G401 (cell line): ENCODE results near the gene HMGCL. TPM values are rescaled to one million over a fixed set of nuclear protein-coding genes. Genes with fewer than 3 reads are reported as not detected.
"Not testable (repeated sequence)": the region's sequence is repeated elsewhere in the genome, so short reads cannot be mapped to it uniquely, and the experiment has no call there.

ENCODE experiments used
- DNase-seq: peaks from one replicate; pipeline ENCODE4 v3.0.0-alpha.2; 2015; ENCODE audit warnings: low spot score
- in situ Hi-C: cut with HindIII; loops from 2 replicates; pipeline ENCODE4 v1.10.0; 2016; ENCODE audit warnings: low sequenced_read_pairs, mixed read lengths
- total RNA-seq: library from RNA; depleted of rRNA; stranded (reverse); fragments of >200 nt; shearing (Covaris generic); gene quantifications from 2 replicates; pipeline ENCODE4 v1.2.3, GENCODE V29; 2014

The HMGCL gene
- total RNA-seq, 1 experiment from 2014 or later, result 55.8 TPM

- no peak for DNase-seq
- in situ Hi-C loops, result no loop called here
Observed at GRCh38 chr1:23836037-23836436, 10.8 kb upstream of the HMGCL start.

- in situ Hi-C loops, DNase-seq: not testable (repeated sequence)
Observed at GRCh38 chr1:23834156-23834555, 8.9 kb upstream of the HMGCL start.

GRCh38 chr1:23827717-23828116 is 2.5 kb upstream of the HMGCL start:
- in situ Hi-C loops, result no loop called here
- DNase-seq, result no peak

- in situ Hi-C loops, DNase-seq: not testable (repeated sequence)
Observed at GRCh38 chr1:23826590-23826989, 1.4 kb upstream of the HMGCL start.

- in situ Hi-C loops, result no loop called here
- peak; percentile 30 for DNase-seq
Observed at GRCh38 chr1:23825762-23826522, 713 bp upstream of the HMGCL start.

GRCh38 chr1:23824711-23825075 is 536 bp downstream of the HMGCL start:
- DNase-seq, result peak; percentile 15
- in situ Hi-C loops, result no loop called here

- in situ Hi-C loops, result no loop called here
- DNase-seq, result no peak
Observed at GRCh38 chr1:23823767-23824166, 1.5 kb downstream of the HMGCL start.

- no peak for DNase-seq
- in situ Hi-C loops, result no loop called here
Observed at GRCh38 chr1:23817633-23818032, 7.6 kb downstream of the HMGCL start.

- no peak for DNase-seq
- in situ Hi-C loops, result no loop called here
Observed at GRCh38 chr1:23816906-23817305, 8.3 kb downstream of the HMGCL start.

GRCh38 chr1:23816361-23816760 is 8.9 kb downstream of the HMGCL start:
- in situ Hi-C loops, result no loop called here
- DNase-seq, result no peak

- no peak for DNase-seq
- in situ Hi-C loops, result no loop called here
Observed at GRCh38 chr1:23814016-23814415, 11.2 kb downstream of the HMGCL start.

- peak; percentile 13 for DNase-seq
- in situ Hi-C loops, result no loop called here
Observed at GRCh38 chr1:23810818-23811540, 14.2 kb downstream of the HMGCL start.

GRCh38 chr1:23809751-23810171 is 15.5 kb downstream of the HMGCL start:
- peak; percentile 26 for DNase-seq
- in situ Hi-C loops, result no loop called here

- in situ Hi-C loops, result no loop called here
- no peak for DNase-seq
Observed at GRCh38 chr1:23807453-23807852, 17.8 kb downstream of the HMGCL start.

GRCh38 chr1:23806280-23806679 is 18.9 kb downstream of the HMGCL start:
- DNase-seq, result no peak
- in situ Hi-C loops, result no loop called here

- in situ Hi-C loops, result no loop called here
- DNase-seq, result no peak
Observed at GRCh38 chr1:23805025-23805424, 20.2 kb downstream of the HMGCL start.

GRCh38 chr1:23804183-23804835 is 20.9 kb downstream of the HMGCL start:
- no peak for DNase-seq
- in situ Hi-C loops, result no loop called here

GRCh38 chr1:23803674-23804073 is 21.6 kb downstream of the HMGCL start:
- in situ Hi-C loops, result no loop called here
- DNase-seq, result no peak

- in situ Hi-C loops, DNase-seq: not testable (repeated sequence)
Observed at GRCh38 chr1:23802809-23803342, 22.4 kb downstream of the HMGCL start.

GRCh38 chr1:23801876-23802275 is 23.4 kb downstream of the HMGCL start:
- DNase-seq, result no peak
- in situ Hi-C loops, result no loop called here
